Brain microvascular endothelial cell (primary cell): ENCODE results near the gene BTC.
"Not testable (repeated sequence)": the region's sequence is repeated elsewhere in the genome, so short reads cannot be mapped to it uniquely, and the experiment has no call there.

Experiments
- DNase-seq: peaks from one replicate; pipeline ENCODE4 v3.0.0-alpha.2; 2020
- H3K27ac ChIP-seq: fragments of 250-450 bp; sonication (Bioruptor Pico); 2 replicates; pipeline ENCODE4 v1.5.1; 2020; ENCODE audit warnings: mild to moderate bottlenecking, moderate library complexity
- H3K27me3 ChIP-seq: fragments of 250-450 bp; sonication (Bioruptor Pico); replicated peaks from 2 replicates; pipeline ENCODE4 v1.5.1; 2020; ENCODE audit warnings: mild to moderate bottlenecking
- H3K36me3 ChIP-seq: fragments of 250-450 bp; sonication (Bioruptor Pico); replicated peaks from 2 replicates; pipeline ENCODE4 v1.5.1; 2020; ENCODE audit warnings: mild to moderate bottlenecking
- H3K4me3 ChIP-seq: 2 replicates; pipeline ENCODE4 v1.5.1; 2011; ENCODE audit warnings: low read depth, mild to moderate bottlenecking, control low read depth, low read length, moderate library complexity
- CTCF ChIP-seq: IDR thresholded peaks from 2 replicates; pipeline ENCODE4 v1.5.1; 2011; ENCODE audit warnings: low read depth, mild to moderate bottlenecking, moderate library complexity, low read length, control low read depth, inconsistent platforms; ENCODE audit errors: missing control alignments
- in situ Hi-C: cut with HindIII; loops from 2 replicates; pipeline ENCODE4 v1.10.0; 2017; ENCODE audit warnings: low sequenced_read_pairs, low pct_ligation_motif_present

Gene BTC

DNA sequence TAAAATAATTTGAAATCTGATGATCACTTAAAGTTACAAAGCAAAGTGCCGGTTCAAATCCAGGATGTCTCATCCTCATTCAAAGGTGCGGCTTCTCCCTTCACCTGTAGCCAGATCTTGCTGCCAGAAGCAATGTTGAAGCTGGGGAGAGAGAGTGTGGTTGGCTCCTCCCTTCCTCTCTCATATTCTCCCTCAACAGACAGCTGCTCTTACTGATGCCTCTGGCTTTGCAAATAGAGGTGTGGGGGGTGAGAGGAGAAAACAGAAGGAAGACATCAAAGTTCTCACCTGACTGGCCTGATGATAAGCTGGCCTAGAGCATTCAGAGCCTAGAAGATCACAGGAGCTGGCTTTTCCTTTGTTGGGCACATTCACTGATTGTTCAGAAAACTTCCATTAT lies 28.3 kb upstream of the BTC start:
- Histone ChIP-seq H3K27me3 (no peaks in the 10 kb centered on the region), H3K4me3 (no peak overlapping the region), H3K27ac (no peak overlapping the region), H3K36me3 (no peaks in the 10 kb centered on the region)
- in situ Hi-C loops: no loop called here
- no peak for TF ChIP-seq CTCF
- no peak for DNase-seq

DNA sequence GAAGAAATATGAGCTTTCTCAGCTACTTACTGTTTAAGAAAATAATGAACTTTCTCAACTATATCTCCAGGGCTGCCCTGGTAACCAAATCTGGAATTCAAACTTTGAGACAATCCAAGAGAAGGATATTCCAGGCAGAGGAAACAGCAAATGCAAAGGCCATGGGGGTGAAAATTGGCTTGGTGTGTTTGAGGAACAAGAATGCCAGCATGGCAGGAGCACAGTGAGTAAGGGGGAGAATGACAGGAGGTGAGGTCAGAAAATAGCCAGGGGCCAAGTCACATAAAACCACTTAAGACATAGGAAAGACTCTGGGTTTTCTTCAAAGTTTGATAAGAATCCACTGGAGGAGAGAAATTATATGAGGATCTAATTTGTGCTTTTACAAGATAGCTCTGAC lies 27.2 kb upstream of the BTC start:
- no peak for TF ChIP-seq CTCF
- Histone ChIP-seq H3K36me3 (no peaks in the 10 kb centered on the region), H3K4me3 (no peak overlapping the region), H3K27me3 (no peaks in the 10 kb centered on the region), H3K27ac (no peak overlapping the region)
- in situ Hi-C loops: no loop called here
- DNase-seq: no peak

GRCh38 chr4:74814052-74814451 lies 19.7 kb upstream of the BTC start:
- H3K4me3 ChIP-seq: no peak overlapping the region
- H3K36me3 ChIP-seq: no peaks in the 10 kb centered on the region
- no peak for DNase-seq
- H3K27me3 ChIP-seq: no peaks in the 10 kb centered on the region
- TF ChIP-seq CTCF: no peak
- H3K27ac ChIP-seq: no peak overlapping the region
- in situ Hi-C loops: no loop called here

- H3K27me3 ChIP-seq, DNase-seq, H3K36me3 ChIP-seq, H3K4me3 ChIP-seq, in situ Hi-C loops, H3K27ac ChIP-seq: not testable (repeated sequence)
Observed at GRCh38 chr4:74812056-74812455, 17.7 kb upstream of the BTC start.

- in situ Hi-C loops: no loop called here
- no peak overlapping the region for H3K4me3 ChIP-seq
- no peaks in the 10 kb centered on the region for H3K27me3 ChIP-seq
- no peaks in the 10 kb centered on the region for H3K36me3 ChIP-seq
- no peak overlapping the region for H3K27ac ChIP-seq
- peak; percentile 77 for DNase-seq
- no peak for TF ChIP-seq CTCF
Observed at GRCh38 chr4:74805601-74806000, 11.3 kb upstream of the BTC start.

GRCh38 chr4:74800310-74800709 lies 6.0 kb upstream of the BTC start:
- DNase-seq: no peak
- Histone ChIP-seq H3K36me3 (no peaks in the 10 kb centered on the region), H3K27me3 (no peaks in the 10 kb centered on the region), H3K27ac (no peak overlapping the region), H3K4me3 (no peak overlapping the region)
- TF ChIP-seq CTCF: no peak
- in situ Hi-C loops: no loop called here
